IPS-15b (cell line): ENCODE data around the gene ZHX3.

Experiments
- H3K27me3 ChIP-seq: one replicate; pipeline ENCODE4 v1.6.1; 2013; ENCODE audit warnings: low read length; ENCODE audit not compliant: control insufficient read depth, insufficient read depth
- H3K36me3 ChIP-seq: one replicate; pipeline ENCODE4 v1.6.1; 2013; ENCODE audit warnings: low read length; ENCODE audit not compliant: control insufficient read depth, insufficient read depth
- H3K4me1 ChIP-seq: one replicate; pipeline ENCODE4 v1.6.1; 2013; ENCODE audit warnings: mild to moderate bottlenecking, low read length; ENCODE audit not compliant: control insufficient read depth, insufficient read depth
- H3K4me3 ChIP-seq: one replicate; pipeline ENCODE4 v1.5.1; 2013; ENCODE audit warnings: low read depth, low read length
- H3K9ac ChIP-seq: one replicate; pipeline ENCODE4 v1.6.1; 2013; ENCODE audit warnings: low read depth, mild to moderate bottlenecking, low read length
- H3K9me3 ChIP-seq: one replicate; pipeline ENCODE4 v1.6.1; 2013; ENCODE audit warnings: mild to moderate bottlenecking, low read length; ENCODE audit not compliant: control insufficient read depth, insufficient read depth

Gene ZHX3

GRCh38 chr20:41304424-41305079, 13.0 kb downstream of the ZHX3 start:
- Histone ChIP-seq H3K9me3 (no peaks in the 10 kb centered on the region), H3K27me3 (no peaks in the 10 kb centered on the region), H3K4me3 (no peak overlapping the region), H3K36me3 (no peaks in the 10 kb centered on the region), H3K9ac (no peak overlapping the region), H3K4me1 (peaks cover 7% of the 10 kb centered on the region)

DNA sequence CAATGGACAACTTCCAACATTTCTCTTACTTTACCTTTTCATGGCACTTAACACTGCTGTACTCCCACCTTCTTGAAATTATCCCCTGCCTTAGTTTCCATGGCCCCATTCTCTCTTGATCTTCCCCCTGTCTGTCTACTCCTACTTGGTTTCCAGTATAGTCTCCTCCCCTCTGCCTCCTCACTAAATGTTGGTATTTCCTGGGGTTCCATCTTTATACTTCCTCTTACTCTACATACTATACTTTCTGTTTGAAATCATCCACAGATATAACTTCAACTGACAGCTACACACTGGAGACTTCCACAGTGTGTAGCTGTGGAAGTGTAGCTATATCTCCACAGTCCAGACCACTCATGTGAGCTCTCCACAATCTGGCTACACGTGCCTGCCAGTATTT, 13.5 kb downstream of the ZHX3 start:
- no peak overlapping the region for H3K4me3 ChIP-seq

GRCh38 chr20:41300886-41301285, 16.6 kb downstream of the ZHX3 start:
- Histone ChIP-seq H3K36me3 (no peaks in the 10 kb centered on the region), H3K4me1 (peaks cover 11% of the 10 kb centered on the region), H3K27me3 (no peaks in the 10 kb centered on the region), H3K9ac (no peak overlapping the region), H3K4me3 (no peak overlapping the region), H3K9me3 (no peaks in the 10 kb centered on the region)

More for the DNA sequence above, 13.5 kb downstream of the ZHX3 start:
- H3K27me3 ChIP-seq, result no peaks in the 10 kb centered on the region
- no peaks in the 10 kb centered on the region for H3K36me3 ChIP-seq
- no peaks in the 10 kb centered on the region for H3K9me3 ChIP-seq
- H3K4me1 ChIP-seq, result peaks cover 7% of the 10 kb centered on the region
- no peak overlapping the region for H3K9ac ChIP-seq

GRCh38 chr20:41300383-41300782, 17.1 kb downstream of the ZHX3 start:
- H3K27me3 ChIP-seq, result no peaks in the 10 kb centered on the region
- no peaks in the 10 kb centered on the region for H3K36me3 ChIP-seq
- H3K4me1 ChIP-seq, result peaks cover 11% of the 10 kb centered on the region
- no peak overlapping the region for H3K4me3 ChIP-seq
- H3K9me3 ChIP-seq, result no peaks in the 10 kb centered on the region
- H3K9ac ChIP-seq, result no peak overlapping the region

- no peaks in the 10 kb centered on the region for H3K36me3 ChIP-seq
- no peaks in the 10 kb centered on the region for H3K9me3 ChIP-seq
- peaks cover 11% of the 10 kb centered on the region for H3K4me1 ChIP-seq
- no peak overlapping the region for H3K9ac ChIP-seq
- no peak overlapping the region for H3K4me3 ChIP-seq
- H3K27me3 ChIP-seq, result no peaks in the 10 kb centered on the region
Observed at GRCh38 chr20:41299899-41300298, 17.6 kb downstream of the ZHX3 start.

DNA sequence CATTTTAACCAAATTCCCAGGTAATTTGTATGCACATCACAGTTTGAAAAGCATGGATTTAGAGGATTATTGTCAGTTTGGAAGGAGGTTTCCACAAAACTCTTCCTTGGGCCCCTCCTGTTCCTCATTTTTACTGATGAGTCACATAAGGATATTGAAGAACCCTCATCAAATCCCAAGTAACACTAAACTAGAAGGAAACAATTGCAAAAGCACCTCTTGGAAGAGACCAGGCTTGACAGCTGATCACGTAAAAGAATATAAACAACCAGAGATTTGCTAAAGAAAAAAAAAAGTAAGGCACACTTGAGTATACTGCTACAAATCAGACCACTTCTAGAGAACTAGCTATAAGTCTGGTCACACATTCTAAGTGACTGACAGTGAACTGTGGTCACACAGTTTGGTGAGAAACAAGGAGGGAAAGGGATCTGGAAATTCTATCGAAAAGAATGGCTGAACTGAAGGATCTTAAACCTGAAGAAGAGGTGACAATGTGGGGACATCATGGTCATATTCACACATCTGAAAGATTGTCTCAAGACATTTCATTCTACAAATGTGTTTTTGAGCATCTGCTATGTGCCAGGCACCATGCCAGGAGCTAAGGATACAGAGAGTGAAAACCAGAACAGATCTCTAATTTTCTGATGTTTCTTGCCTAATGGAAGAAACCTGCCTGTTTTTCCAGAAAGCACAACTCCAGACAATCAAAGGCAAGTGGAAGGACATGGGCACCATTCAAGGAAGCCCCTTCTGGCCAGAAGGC, 24.1 kb downstream of the ZHX3 start:
- no peak overlapping the region for H3K4me3 ChIP-seq
- no peaks in the 10 kb centered on the region for H3K36me3 ChIP-seq
- H3K27me3 ChIP-seq, result no peaks in the 10 kb centered on the region
- H3K9me3 ChIP-seq, result no peaks in the 10 kb centered on the region
- no peak overlapping the region for H3K9ac ChIP-seq
- peaks cover 4% of the 10 kb centered on the region for H3K4me1 ChIP-seq

GRCh38 chr20:41290804-41291389, 26.6 kb downstream of the ZHX3 start:
- Histone ChIP-seq H3K4me1 (no peaks in the 10 kb centered on the region), H3K4me3 (no peak overlapping the region), H3K36me3 (no peaks in the 10 kb centered on the region), H3K9ac (no peak overlapping the region), H3K27me3 (no peaks in the 10 kb centered on the region), H3K9me3 (no peaks in the 10 kb centered on the region)

DNA sequence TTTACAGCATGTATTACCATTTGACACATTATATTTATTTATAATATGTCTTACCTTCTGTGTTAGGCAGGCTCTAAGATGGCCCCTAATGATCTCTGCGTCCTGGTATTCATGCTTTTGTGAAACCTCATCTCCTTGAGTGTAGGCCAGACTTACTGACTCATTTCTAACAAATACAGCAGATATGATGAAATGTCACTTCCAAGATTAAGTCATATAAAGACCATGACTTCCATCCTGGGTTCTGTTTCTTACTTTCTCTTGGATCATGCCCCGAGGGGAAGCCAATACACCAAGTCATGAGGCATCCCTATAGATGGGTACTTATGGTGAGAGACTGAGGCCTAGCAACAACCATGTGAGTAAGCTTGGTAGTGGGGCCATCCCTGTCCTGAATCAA, 30.2 kb downstream of the ZHX3 start:
- no peaks in the 10 kb centered on the region for H3K27me3 ChIP-seq
- no peak overlapping the region for H3K9ac ChIP-seq
- no peaks in the 10 kb centered on the region for H3K9me3 ChIP-seq
- H3K4me3 ChIP-seq, result no peak overlapping the region
- H3K4me1 ChIP-seq, result no peaks in the 10 kb centered on the region
- H3K36me3 ChIP-seq, result no peaks in the 10 kb centered on the region

- H3K9me3 ChIP-seq, result no peaks in the 10 kb centered on the region
- H3K4me3 ChIP-seq, result no peak overlapping the region
- H3K27me3 ChIP-seq, result no peaks in the 10 kb centered on the region
- no peaks in the 10 kb centered on the region for H3K36me3 ChIP-seq
- H3K9ac ChIP-seq, result no peak overlapping the region
- no peaks in the 10 kb centered on the region for H3K4me1 ChIP-seq
Observed at GRCh38 chr20:41286240-41286851, 31.2 kb downstream of the ZHX3 start.

- Histone ChIP-seq H3K4me3 (no peak overlapping the region), H3K9ac (no peak overlapping the region), H3K4me1 (no peaks in the 10 kb centered on the region), H3K9me3 (no peaks in the 10 kb centered on the region), H3K27me3 (no peaks in the 10 kb centered on the region), H3K36me3 (no peaks in the 10 kb centered on the region)
Observed at GRCh38 chr20:41279546-41280225, 37.8 kb downstream of the ZHX3 start.

GRCh38 chr20:41278936-41279335, 38.6 kb downstream of the ZHX3 start:
- Histone ChIP-seq H3K4me3 (no peak overlapping the region), H3K27me3 (no peaks in the 10 kb centered on the region), H3K4me1 (no peaks in the 10 kb centered on the region), H3K9ac (no peak overlapping the region), H3K9me3 (no peaks in the 10 kb centered on the region), H3K36me3 (no peaks in the 10 kb centered on the region)
